Measurements from ENCODE around the gene SLC25A44.
"Not testable (repeated sequence)": the region's sequence is repeated elsewhere in the genome, so short reads cannot be mapped to it uniquely, and the experiment has no call there.

The SLC25A44 gene

GRCh38 chr1:156181391-156181924 lies 12.4 kb upstream of the SLC25A44 start:
- not testable (repeated sequence) for H3K27ac ChIP-seq (ENCODE audit: low read depth, low read length); H3K27me3 ChIP-seq (ENCODE audit: control insufficient read depth in 5 of 5, insufficient read depth in 4 of 5, low read length in 5 of 5); H3K4me3 ChIP-seq (ENCODE audit: low read depth in 1 of 5, low read length in 5 of 5); H3K9ac ChIP-seq (ENCODE audit: low read length in 5 of 5); H3K4me1 ChIP-seq (ENCODE audit: control insufficient read depth in 5 of 5, insufficient read depth in 5 of 5, low read length in 5 of 5); H3K9me3 ChIP-seq (ENCODE audit: control insufficient read depth in 5 of 5, low read length in 5 of 5)
- H3K36me3 ChIP-seq (ENCODE audit: control insufficient read depth in 5 of 5, insufficient read depth in 5 of 5, low read length in 5 of 5) = peaks cover 0 to 13% (median 5%) of the 10 kb centered on the region in 5 donors

GRCh38 chr1:156182010-156182779 lies 11.7 kb upstream of the SLC25A44 start:
- not testable (repeated sequence) for H3K9ac ChIP-seq (ENCODE audit: low read length in 5 of 5); H3K9me3 ChIP-seq (ENCODE audit: control insufficient read depth in 5 of 5, low read length in 5 of 5); H3K27ac ChIP-seq (ENCODE audit: low read depth, low read length); H3K4me1 ChIP-seq (ENCODE audit: control insufficient read depth in 5 of 5, insufficient read depth in 5 of 5, low read length in 5 of 5); H3K36me3 ChIP-seq (ENCODE audit: control insufficient read depth in 5 of 5, insufficient read depth in 5 of 5, low read length in 5 of 5); H3K27me3 ChIP-seq (ENCODE audit: control insufficient read depth in 5 of 5, insufficient read depth in 4 of 5, low read length in 5 of 5); H3K4me3 ChIP-seq (ENCODE audit: low read depth in 1 of 5, low read length in 5 of 5)

GRCh38 chr1:156186347-156187177 lies 7.3 kb upstream of the SLC25A44 start:
- not testable (repeated sequence) for H3K27me3 ChIP-seq (ENCODE audit: control insufficient read depth in 5 of 5, insufficient read depth in 4 of 5, low read length in 5 of 5); H3K4me1 ChIP-seq (ENCODE audit: control insufficient read depth in 5 of 5, insufficient read depth in 5 of 5, low read length in 5 of 5); H3K36me3 ChIP-seq (ENCODE audit: control insufficient read depth in 5 of 5, insufficient read depth in 5 of 5, low read length in 5 of 5); H3K27ac ChIP-seq (ENCODE audit: low read depth, low read length); H3K9me3 ChIP-seq (ENCODE audit: control insufficient read depth in 5 of 5, low read length in 5 of 5); H3K4me3 ChIP-seq (ENCODE audit: low read depth in 1 of 5, low read length in 5 of 5); H3K9ac ChIP-seq (ENCODE audit: low read length in 5 of 5)

- H3K9ac ChIP-seq (ENCODE audit: low read length in 5 of 5); H3K4me3 ChIP-seq (ENCODE audit: low read depth in 1 of 5, low read length in 5 of 5); H3K27ac ChIP-seq (ENCODE audit: low read depth, low read length); H3K27me3 ChIP-seq (ENCODE audit: control insufficient read depth in 5 of 5, insufficient read depth in 4 of 5, low read length in 5 of 5); H3K9me3 ChIP-seq (ENCODE audit: control insufficient read depth in 5 of 5, low read length in 5 of 5); H3K36me3 ChIP-seq (ENCODE audit: control insufficient read depth in 5 of 5, insufficient read depth in 5 of 5, low read length in 5 of 5): not testable (repeated sequence)
- peaks cover 4 to 17% (median 14%) of the 10 kb centered on the region in 5 donors for H3K4me1 ChIP-seq (ENCODE audit: control insufficient read depth in 5 of 5, insufficient read depth in 5 of 5, low read length in 5 of 5)
These were observed 3.6 kb upstream of the SLC25A44 start for GRCh38 chr1:156190265-156190664.

GRCh38 chr1:156191292-156191964 lies 2.5 kb upstream of the SLC25A44 start:
- H3K9ac ChIP-seq (ENCODE audit: low read length in 5 of 5) = no peak overlapping the region
- peaks cover 4 to 28% (median 17%) of the 10 kb centered on the region in 5 donors for H3K4me1 ChIP-seq (ENCODE audit: control insufficient read depth in 5 of 5, insufficient read depth in 5 of 5, low read length in 5 of 5)
- H3K27me3 ChIP-seq (ENCODE audit: control insufficient read depth in 5 of 5, insufficient read depth in 4 of 5, low read length in 5 of 5) = no peaks in the 10 kb centered on the region
- H3K36me3 ChIP-seq (ENCODE audit: control insufficient read depth in 5 of 5, insufficient read depth in 5 of 5, low read length in 5 of 5) = peaks cover 0 to 5% (median 0%) of the 10 kb centered on the region in 5 donors
- no peak overlapping the region for H3K27ac ChIP-seq (ENCODE audit: low read depth, low read length)
- H3K9me3 ChIP-seq (ENCODE audit: control insufficient read depth in 5 of 5, low read length in 5 of 5) = no peaks in the 10 kb centered on the region
- no peak overlapping the region for H3K4me3 ChIP-seq (ENCODE audit: low read depth in 1 of 5, low read length in 5 of 5)

GRCh38 chr1:156193208-156193487 lies 756 bp upstream of the SLC25A44 start:
- peak overlapping the region; percentile 66 for H3K27ac ChIP-seq (ENCODE audit: low read depth, low read length)
- H3K4me1 ChIP-seq (ENCODE audit: control insufficient read depth in 5 of 5, insufficient read depth in 5 of 5, low read length in 5 of 5) = peaks cover 4 to 41% (median 19%) of the 10 kb centered on the region in 5 donors
- no peaks in the 10 kb centered on the region for H3K9me3 ChIP-seq (ENCODE audit: control insufficient read depth in 5 of 5, low read length in 5 of 5)
- H3K9ac ChIP-seq (ENCODE audit: low read length in 5 of 5) = peak overlapping the region in 4 of 5 donors; percentile 44 to 86 (median 76)
- H3K4me3 ChIP-seq (ENCODE audit: low read depth in 1 of 5, low read length in 5 of 5) = peak overlapping the region; percentile 66 to 99 (median 92)
- H3K36me3 ChIP-seq (ENCODE audit: control insufficient read depth in 5 of 5, insufficient read depth in 5 of 5, low read length in 5 of 5) = peaks cover 0 to 10% (median 0%) of the 10 kb centered on the region in 5 donors
- H3K27me3 ChIP-seq (ENCODE audit: control insufficient read depth in 5 of 5, insufficient read depth in 4 of 5, low read length in 5 of 5) = no peaks in the 10 kb centered on the region

GRCh38 chr1:156194300-156194652 lies 372 bp downstream of the SLC25A44 start:
- H3K9me3 ChIP-seq (ENCODE audit: control insufficient read depth in 5 of 5, low read length in 5 of 5) = no peaks in the 10 kb centered on the region
- H3K36me3 ChIP-seq (ENCODE audit: control insufficient read depth in 5 of 5, insufficient read depth in 5 of 5, low read length in 5 of 5) = peaks cover 0 to 10% (median 2%) of the 10 kb centered on the region in 5 donors
- peaks cover 4 to 41% (median 19%) of the 10 kb centered on the region in 5 donors for H3K4me1 ChIP-seq (ENCODE audit: control insufficient read depth in 5 of 5, insufficient read depth in 5 of 5, low read length in 5 of 5)
- H3K4me3 ChIP-seq (ENCODE audit: low read depth in 1 of 5, low read length in 5 of 5) = peak overlapping the region; percentile 81 to 99 (median 97)
- peak overlapping the region; percentile 16 to 91 (median 76) for H3K9ac ChIP-seq (ENCODE audit: low read length in 5 of 5)
- peak overlapping the region; percentile 74 for H3K27ac ChIP-seq (ENCODE audit: low read depth, low read length)
- no peaks in the 10 kb centered on the region for H3K27me3 ChIP-seq (ENCODE audit: control insufficient read depth in 5 of 5, insufficient read depth in 4 of 5, low read length in 5 of 5)

GRCh38 chr1:156195853-156196252 lies 1.9 kb downstream of the SLC25A44 start:
- H3K9ac ChIP-seq (ENCODE audit: low read length in 5 of 5) = no peak overlapping the region
- H3K27me3 ChIP-seq (ENCODE audit: control insufficient read depth in 5 of 5, insufficient read depth in 4 of 5, low read length in 5 of 5) = no peaks in the 10 kb centered on the region
- H3K36me3 ChIP-seq (ENCODE audit: control insufficient read depth in 5 of 5, insufficient read depth in 5 of 5, low read length in 5 of 5) = peaks cover 0 to 21% (median 16%) of the 10 kb centered on the region in 5 donors
- H3K27ac ChIP-seq (ENCODE audit: low read depth, low read length) = no peak overlapping the region
- H3K4me3 ChIP-seq (ENCODE audit: low read depth in 1 of 5, low read length in 5 of 5) = no peak overlapping the region
- H3K9me3 ChIP-seq (ENCODE audit: control insufficient read depth in 5 of 5, low read length in 5 of 5) = no peaks in the 10 kb centered on the region
- H3K4me1 ChIP-seq (ENCODE audit: control insufficient read depth in 5 of 5, insufficient read depth in 5 of 5, low read length in 5 of 5) = peaks cover 4 to 41% (median 19%) of the 10 kb centered on the region in 5 donors

- H3K27ac ChIP-seq (ENCODE audit: low read depth, low read length) = no peak overlapping the region
- peak overlapping the region in 1 of 5 donors; percentile 19 for H3K4me3 ChIP-seq (ENCODE audit: low read depth in 1 of 5, low read length in 5 of 5)
- H3K4me1 ChIP-seq (ENCODE audit: control insufficient read depth in 5 of 5, insufficient read depth in 5 of 5, low read length in 5 of 5) = peaks cover 4 to 41% (median 19%) of the 10 kb centered on the region in 5 donors
- no peaks in the 10 kb centered on the region for H3K9me3 ChIP-seq (ENCODE audit: control insufficient read depth in 5 of 5, low read length in 5 of 5)
- peaks cover 0 to 24% (median 17%) of the 10 kb centered on the region in 5 donors for H3K36me3 ChIP-seq (ENCODE audit: control insufficient read depth in 5 of 5, insufficient read depth in 5 of 5, low read length in 5 of 5)
- H3K9ac ChIP-seq (ENCODE audit: low read length in 5 of 5) = no peak overlapping the region
- H3K27me3 ChIP-seq (ENCODE audit: control insufficient read depth in 5 of 5, insufficient read depth in 4 of 5, low read length in 5 of 5) = no peaks in the 10 kb centered on the region
These were observed 2.5 kb downstream of the SLC25A44 start for GRCh38 chr1:156196445-156196844.
